ENCODE results near the gene GALT. TPM values are rescaled to one million over a fixed set of nuclear protein-coding genes. Genes with fewer than 3 reads are reported as not detected.

The GALT gene
- total RNA-seq, 1 experiment from 2014 or later = 21.3 TPM

GRCh38 chr9:34634551-34635248, 11.8 kb upstream of the GALT start:
- ChIA-PET POLR2A (interaction anchor here (1.1 to 2.1 kb wide), 7 partner anchors 10 to 31 kb away, joined by 3 to 13 read pairs (median 6); partner anchors contain the start of genes DCTN3, GALT and RPP25L), CTCF (interaction anchor here (0.6 to 6.5 kb wide), 28 partner anchors 11 to 1607 kb away, joined by 3 to 113 read pairs (median 4); partner anchors contain the start of genes DCTN3, GALT, IL11RA and RPP25L)

GRCh38 chr9:34635556-34635955, 10.9 kb upstream of the GALT start:
- Mint-ChIP-seq H3K4me1 (ENCODE audit: insufficient read depth, unreplicated experiment) (peaks cover 30% of the 10 kb centered on the region), H3K36me3 (ENCODE audit: insufficient read depth, unreplicated experiment) (peaks cover 22% of the 10 kb centered on the region), H3K27ac (ENCODE audit: low read depth, unreplicated experiment) (peak overlapping the region; percentile 49), H3K4me3 (ENCODE audit: unreplicated experiment) (peak overlapping the region; percentile 92), H3K27me3 (ENCODE audit: insufficient read depth, unreplicated experiment) (peaks cover 5% of the 10 kb centered on the region), H3K9me3 (ENCODE audit: unreplicated experiment) (no peaks in the 10 kb centered on the region)
- CTCF ChIA-PET = interaction anchor here (0.6 to 6.5 kb wide), 13 partner anchors 10 to 615 kb away, joined by 3 to 113 read pairs (median 6); partner anchors contain the start of genes DCTN3, GALT and RPP25L
- POLR2A ChIA-PET = interaction anchor here (0.6 to 3.8 kb wide), 4 partner anchors 10 to 29 kb away, joined by 4 to 48 read pairs (median 12); partner anchors contain the start of genes GALT and RPP25L
- no peak for TF ChIP-seq CTCF (IDR thresholded peaks at IDR 0.05; ENCODE audit: unreplicated experiment)
- BruUV-seq (replicated peaks) = no TSS peak
- DNase-seq (ENCODE audit: unreplicated experiment) = no peak
- intact Hi-C loops (cut with micrococcal nuclease) = no loop called here

More at GRCh38 chr9:34634551-34635248, 11.8 kb upstream of the GALT start:
- peaks cover 22% of the 10 kb centered on the region for H3K36me3 Mint-ChIP-seq (ENCODE audit: insufficient read depth, unreplicated experiment)
- peaks cover 36% of the 10 kb centered on the region for H3K4me1 Mint-ChIP-seq (ENCODE audit: insufficient read depth, unreplicated experiment)
- peaks cover 14% of the 10 kb centered on the region for H3K27me3 Mint-ChIP-seq (ENCODE audit: insufficient read depth, unreplicated experiment)
- no peak overlapping the region for H3K4me3 Mint-ChIP-seq (ENCODE audit: unreplicated experiment)
- H3K9me3 Mint-ChIP-seq (ENCODE audit: unreplicated experiment) = no peaks in the 10 kb centered on the region
- TSS peak; percentile 49 for BruUV-seq (replicated peaks)
- DNase-seq (ENCODE audit: unreplicated experiment) = no peak
- H3K27ac Mint-ChIP-seq (ENCODE audit: low read depth, unreplicated experiment) = no peak overlapping the region
- no peak for TF ChIP-seq CTCF (IDR thresholded peaks at IDR 0.05; ENCODE audit: unreplicated experiment)
- intact Hi-C loops (cut with micrococcal nuclease) = loop anchor here (1.0 kb wide), 1 partner anchor 22 kb away; the partner anchor contains the start of gene RPP25L

GRCh38 chr9:34636791-34637355, 9.6 kb upstream of the GALT start:
- H3K4me1 Mint-ChIP-seq (ENCODE audit: insufficient read depth, unreplicated experiment) = peaks cover 31% of the 10 kb centered on the region
- POLR2A ChIA-PET = interaction anchor here (0.8 to 3.8 kb wide), 13 partner anchors 9 to 968 kb away, joined by 3 to 48 read pairs (median 6); partner anchors contain the start of genes CCL27, DCTN3, GALT and RPP25L
- intact Hi-C loops (cut with micrococcal nuclease) = no loop called here
- H3K36me3 Mint-ChIP-seq (ENCODE audit: insufficient read depth, unreplicated experiment) = peaks cover 22% of the 10 kb centered on the region
- no peaks in the 10 kb centered on the region for H3K9me3 Mint-ChIP-seq (ENCODE audit: unreplicated experiment)
- no peaks in the 10 kb centered on the region for H3K27me3 Mint-ChIP-seq (ENCODE audit: insufficient read depth, unreplicated experiment)
- H3K4me3 Mint-ChIP-seq (ENCODE audit: unreplicated experiment) = peak overlapping the region; percentile 92
- H3K27ac Mint-ChIP-seq (ENCODE audit: low read depth, unreplicated experiment) = peak overlapping the region; percentile 97
- CTCF ChIA-PET = interaction anchor here (0.6 to 6.5 kb wide), 7 partner anchors 9 to 305 kb away, joined by 3 to 113 read pairs (median 4); partner anchors contain the start of genes GALT and RPP25L
- no peak for TF ChIP-seq CTCF (IDR thresholded peaks at IDR 0.05; ENCODE audit: unreplicated experiment)
- DNase-seq (ENCODE audit: unreplicated experiment) = no peak
- BruUV-seq (replicated peaks) = no TSS peak
